OCI-LY1 (cell line): ENCODE data around the gene MARK4.
"Not testable (repeated sequence)": the region's sequence is repeated elsewhere in the genome, so short reads cannot be mapped to it uniquely, and the experiment has no call there.

Experiments
- H2AFZ ChIP-seq: fragments of 200-600 bp; sonication (generic), shearing (Covaris generic); 2 replicates; pipeline ENCODE4 v1.6.0; 2014; ENCODE audit warnings: antibody characterized with exemption, mild to moderate bottlenecking, low read length
- H3F3A ChIP-seq: fragments of 200-600 bp; sonication (generic), shearing (Covaris generic); 2 replicates; pipeline ENCODE4 v1.6.0; 2014; ENCODE audit warnings: mild to moderate bottlenecking, antibody characterized with exemption, low read length, moderate library complexity; ENCODE audit not compliant: insufficient read depth
- H3K27ac ChIP-seq: fragments of 200-600 bp; sonication (generic); 2 replicates; pipeline ENCODE4 v1.5.1; 2014; ENCODE audit warnings: low read length, mixed run types, mild to moderate bottlenecking, low read depth; ENCODE audit not compliant: poor library complexity, severe bottlenecking
- H3K27me3 ChIP-seq: fragments of 200-600 bp; sonication (generic); 2 replicates; pipeline ENCODE4 v1.6.0; 2014; ENCODE audit warnings: antibody characterized with exemption, mild to moderate bottlenecking, low read length, moderate library complexity; ENCODE audit not compliant: insufficient read depth
- H3K36me3 ChIP-seq: fragments of 200-600 bp; sonication (generic); 2 replicates; pipeline ENCODE4 v1.6.1; 2014; ENCODE audit warnings: mild to moderate bottlenecking, antibody characterized with exemption, low read length, moderate library complexity, mixed read lengths; ENCODE audit not compliant: insufficient read depth
- H3K4me1 ChIP-seq: fragments of 200-600 bp; sonication (generic); 2 replicates; pipeline ENCODE4 v1.5.1; 2014; ENCODE audit warnings: mild to moderate bottlenecking, low read length, moderate library complexity; ENCODE audit not compliant: insufficient read depth, severe bottlenecking
- H3K4me2 ChIP-seq: fragments of 200-600 bp; sonication (generic), shearing (Covaris generic); 2 replicates; pipeline ENCODE4 v1.6.1; 2014; ENCODE audit warnings: low read length
- H3K4me3 ChIP-seq: fragments of 200-600 bp; sonication (generic); 2 replicates; pipeline ENCODE4 v1.5.1; 2014; ENCODE audit warnings: low read length, low read depth, mild to moderate bottlenecking, mixed read lengths; ENCODE audit not compliant: poor library complexity, severe bottlenecking
- H3K79me2 ChIP-seq: fragments of 200-600 bp; shearing (Covaris generic); 2 replicates; pipeline ENCODE4 v1.6.1; 2016; ENCODE audit warnings: mixed run types, low read length, mixed read lengths; ENCODE audit not compliant: insufficient read depth
- H3K9ac ChIP-seq: fragments of 200-600 bp; sonication (generic), shearing (Covaris generic); 2 replicates; pipeline ENCODE4 v1.6.1; 2014; ENCODE audit warnings: mild to moderate bottlenecking, low read length, mixed read lengths
- H3K9me2 ChIP-seq: fragments of 200-600 bp; sonication (generic), shearing (Covaris generic); 2 replicates; pipeline ENCODE4 v1.6.1; 2014; ENCODE audit warnings: low read depth, mild to moderate bottlenecking, low read length, mixed read lengths
- H3K9me3 ChIP-seq: fragments of 200-600 bp; shearing (Covaris generic); 2 replicates; pipeline ENCODE4 v1.6.1; 2014; ENCODE audit warnings: low read length, mixed read lengths
- H4K20me1 ChIP-seq: fragments of 200-600 bp; sonication (generic), shearing (Covaris generic); 2 replicates; pipeline ENCODE4 v1.6.0; 2016; ENCODE audit warnings: mild to moderate bottlenecking, low read length; ENCODE audit not compliant: insufficient read depth
- CTCF ChIP-seq: fragments of 200-600 bp; sonication (generic), shearing (Covaris generic); IDR thresholded peaks from 2 replicates; pipeline ENCODE4 v1.5.1; 2017; ENCODE audit warnings: mild to moderate bottlenecking, antibody characterized with exemption, low read length, moderate library complexity, mixed read lengths
- EZH2 ChIP-seq: fragments of 200-600 bp; sonication (generic), shearing (Covaris generic); IDR thresholded peaks from 2 replicates; pipeline ENCODE4 v1.8.0; 2017; ENCODE audit warnings: borderline replicate concordance, mixed run types, mild to moderate bottlenecking, antibody characterized with exemption, low read length, moderate library complexity, mixed read lengths

Gene MARK4

DNA sequence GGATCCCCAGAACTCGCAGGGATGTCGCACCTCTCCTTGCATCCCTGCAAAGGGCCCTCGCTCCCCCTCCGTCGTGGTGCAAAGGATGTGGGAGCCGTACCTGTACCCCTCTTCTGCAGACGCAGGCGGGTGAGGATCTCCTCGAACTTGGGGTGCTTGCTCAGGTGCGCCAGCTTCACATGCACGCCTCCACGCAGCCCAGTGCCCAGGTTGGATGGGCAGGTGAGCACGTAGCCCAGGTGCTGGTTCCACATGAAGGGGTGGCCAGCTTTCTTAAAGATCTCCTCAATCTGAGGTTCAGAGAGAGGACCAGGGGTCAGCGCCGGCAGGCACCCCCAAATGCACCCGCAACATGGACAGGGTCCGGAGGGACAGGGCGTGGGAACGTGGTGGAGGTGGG, 56.3 kb downstream of the MARK4 start:
- no peak overlapping the region for H3K4me2 ChIP-seq
- TF ChIP-seq CTCF (no peak), EZH2 (no peak)
- no peak overlapping the region for H2AFZ ChIP-seq
- no peaks in the 10 kb centered on the region for H3F3A ChIP-seq
- H3K4me3 ChIP-seq = no peak overlapping the region
- H3K36me3 ChIP-seq = no peaks in the 10 kb centered on the region
- H3K79me2 ChIP-seq = no peaks in the 10 kb centered on the region
- H3K4me1 ChIP-seq = no peaks in the 10 kb centered on the region
- no peaks in the 10 kb centered on the region for H4K20me1 ChIP-seq
- H3K9me3 ChIP-seq = no peaks in the 10 kb centered on the region
- no peaks in the 10 kb centered on the region for H3K27me3 ChIP-seq
- no peak overlapping the region for H3K9ac ChIP-seq
- H3K27ac ChIP-seq = no peak overlapping the region
- H3K9me2 ChIP-seq = no peaks in the 10 kb centered on the region

GRCh38 chr19:45309322-45309721, 58.3 kb downstream of the MARK4 start:
- H3K9me3 ChIP-seq, H3K4me1 ChIP-seq, H3K27me3 ChIP-seq, H2AFZ ChIP-seq, H3K27ac ChIP-seq, H3K9me2 ChIP-seq, H3K4me2 ChIP-seq, H3K79me2 ChIP-seq, H4K20me1 ChIP-seq, H3K9ac ChIP-seq, H3K4me3 ChIP-seq, H3K36me3 ChIP-seq, H3F3A ChIP-seq: not testable (repeated sequence)

- peaks cover 9% of the 10 kb centered on the region for H3K4me1 ChIP-seq
- no peak overlapping the region for H2AFZ ChIP-seq
- no peaks in the 10 kb centered on the region for H3K36me3 ChIP-seq
- no peaks in the 10 kb centered on the region for H3K9me3 ChIP-seq
- H3K27ac ChIP-seq = no peak overlapping the region
- H3K79me2 ChIP-seq = no peaks in the 10 kb centered on the region
- H3F3A ChIP-seq = no peaks in the 10 kb centered on the region
- TF ChIP-seq EZH2 (no peak), CTCF (no peak)
- no peaks in the 10 kb centered on the region for H3K9me2 ChIP-seq
- H4K20me1 ChIP-seq = no peaks in the 10 kb centered on the region
- H3K4me2 ChIP-seq = no peak overlapping the region
- H3K9ac ChIP-seq = no peak overlapping the region
- peaks cover 2% of the 10 kb centered on the region; the same call in 1 of the 2 replicates for H3K27me3 ChIP-seq
- no peak overlapping the region for H3K4me3 ChIP-seq
These were observed 60.5 kb downstream of the MARK4 start for GRCh38 chr19:45311621-45312020.

GRCh38 chr19:45312285-45312684, 61.2 kb downstream of the MARK4 start:
- H2AFZ ChIP-seq = not testable (repeated sequence)

More at GRCh38 chr19:45312285-45312684, 61.2 kb downstream of the MARK4 start:
- not testable (repeated sequence) for H3F3A ChIP-seq, H3K9me2 ChIP-seq, H3K4me2 ChIP-seq, H3K4me1 ChIP-seq, H3K9me3 ChIP-seq, H4K20me1 ChIP-seq, H3K27me3 ChIP-seq, H3K27ac ChIP-seq, H3K9ac ChIP-seq, H3K4me3 ChIP-seq, H3K79me2 ChIP-seq, H3K36me3 ChIP-seq
